GM19025 (cell line): Measurements from ENCODE around the gene RNF123.
"Not testable (repeated sequence)": the region's sequence is repeated elsewhere in the genome, so short reads cannot be mapped to it uniquely, and the experiment has no call there.

Source experiments
- ATAC-seq: cut with Tn5 transposase; IDR thresholded peaks from one replicate; pipeline ENCODE4 v1.9.1; 2021; ENCODE audit warnings: mild to moderate bottlenecking, low read depth, moderate library complexity; ENCODE audit not compliant: unreplicated experiment

Gene RNF123

DNA sequence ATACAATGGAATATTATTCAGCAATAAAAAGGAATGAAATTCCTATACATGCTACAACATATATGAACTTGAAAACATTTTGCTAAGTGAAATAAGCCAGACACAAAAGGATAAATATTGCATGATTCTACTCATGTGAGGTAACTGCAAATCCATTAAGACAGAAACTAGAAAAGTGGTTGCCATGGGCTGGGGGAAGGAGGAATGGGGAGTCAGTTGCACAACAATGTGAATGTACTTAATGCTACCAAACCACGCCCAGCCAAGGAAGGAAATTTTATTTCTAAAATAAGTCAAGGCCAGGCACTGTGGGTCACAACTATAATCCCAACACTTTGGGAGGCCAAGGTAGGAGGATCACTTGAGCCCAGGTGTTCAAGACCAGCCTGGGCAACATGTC is 44.2 kb downstream of the RNF123 start:
- no peak for ATAC-seq

GRCh38 chr3:49734752-49735151 is 45.4 kb downstream of the RNF123 start:
- no peak for ATAC-seq

- ATAC-seq: no peak
Measured at GRCh38 chr3:49738067-49738713, 48.8 kb downstream of the RNF123 start.

DNA sequence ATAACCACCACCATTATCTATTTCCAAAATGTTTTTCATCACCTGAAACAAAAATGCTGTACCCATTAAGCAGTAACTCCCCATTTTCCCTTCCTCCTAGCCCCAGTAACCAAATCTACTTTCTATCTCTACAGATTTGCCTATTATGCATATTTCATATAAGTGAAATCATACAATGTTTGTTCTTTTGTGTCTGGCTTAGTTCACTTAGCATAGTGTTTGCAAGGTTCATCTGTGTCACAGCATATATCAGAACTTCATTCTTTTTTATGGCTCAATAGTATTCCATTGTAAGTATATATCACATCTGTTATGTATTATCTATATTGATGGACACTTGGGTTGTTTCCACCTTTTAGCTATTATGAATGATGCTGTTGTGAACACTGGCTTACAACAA is 51.1 kb downstream of the RNF123 start:
- no peak for ATAC-seq

- no peak for ATAC-seq
Measured at GRCh38 chr3:49745986-49746385, 56.6 kb downstream of the RNF123 start.

GRCh38 chr3:49747792-49748480 is 58.6 kb downstream of the RNF123 start:
- ATAC-seq: no peak

DNA sequence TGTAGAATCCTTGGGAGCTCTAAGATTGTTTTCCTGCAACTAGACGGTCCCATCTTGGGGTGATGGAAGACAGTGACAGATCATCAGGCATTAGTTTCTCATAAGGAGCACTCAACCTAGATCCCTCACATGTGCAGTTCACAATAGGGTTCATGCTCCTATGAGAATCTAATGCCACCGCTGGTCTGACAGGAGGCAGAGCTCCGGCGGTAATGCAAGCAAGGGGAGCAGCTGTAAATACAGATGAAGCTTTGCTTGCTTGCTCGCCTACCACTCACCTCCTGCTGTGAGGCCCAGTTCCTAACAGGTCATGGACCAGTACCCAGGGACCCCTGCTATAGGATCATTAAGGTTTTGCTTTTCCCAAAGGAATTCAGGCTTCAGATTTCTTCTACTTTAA is 59.5 kb downstream of the RNF123 start:
- ATAC-seq: not testable (repeated sequence)

GRCh38 chr3:49750056-49750455 is 60.7 kb downstream of the RNF123 start:
- ATAC-seq: no peak

- no peak for ATAC-seq
Measured at GRCh38 chr3:49751501-49751900, 62.1 kb downstream of the RNF123 start.

- ATAC-seq: no peak
Measured at GRCh38 chr3:49754536-49754935, 65.2 kb downstream of the RNF123 start.

DNA sequence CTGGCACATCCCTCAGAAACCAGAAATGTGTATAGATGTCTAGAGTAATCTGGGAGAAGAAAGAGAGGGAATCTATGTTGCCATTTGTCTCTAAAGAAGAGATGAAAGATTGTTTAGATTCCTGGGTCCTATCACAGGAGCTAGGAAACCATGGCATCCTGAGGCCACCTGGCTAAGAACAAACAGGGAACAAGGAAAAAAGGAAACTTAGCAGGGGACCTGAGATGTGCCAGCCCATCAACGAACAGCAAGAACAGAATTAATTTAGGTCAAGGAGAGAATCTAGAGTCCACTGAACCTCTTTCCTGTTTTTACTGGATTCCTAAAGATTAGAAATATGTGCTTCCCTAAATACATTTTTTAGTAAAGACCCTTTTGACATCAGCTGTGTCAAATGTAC is 66.7 kb downstream of the RNF123 start:
- ATAC-seq: no peak

DNA sequence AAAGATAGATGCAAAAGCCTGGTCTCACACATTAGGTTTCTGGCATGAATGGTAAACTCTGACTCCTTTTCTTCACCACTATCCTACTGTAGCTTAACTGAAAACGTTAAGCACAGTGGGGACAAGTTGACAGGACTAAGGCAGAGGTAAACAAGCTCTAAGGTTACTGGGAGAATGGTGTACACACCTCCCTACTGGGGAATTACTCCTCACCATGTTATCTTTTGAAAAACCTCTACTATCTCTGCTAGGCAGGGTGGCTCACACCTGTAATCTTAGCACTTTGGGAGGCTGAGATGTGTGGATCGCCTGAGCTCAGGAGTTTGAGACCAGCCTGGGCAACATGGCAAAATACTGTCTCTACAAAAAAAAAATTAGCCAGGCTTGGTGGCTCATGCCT is 67.8 kb downstream of the RNF123 start:
- ATAC-seq: no peak

DNA sequence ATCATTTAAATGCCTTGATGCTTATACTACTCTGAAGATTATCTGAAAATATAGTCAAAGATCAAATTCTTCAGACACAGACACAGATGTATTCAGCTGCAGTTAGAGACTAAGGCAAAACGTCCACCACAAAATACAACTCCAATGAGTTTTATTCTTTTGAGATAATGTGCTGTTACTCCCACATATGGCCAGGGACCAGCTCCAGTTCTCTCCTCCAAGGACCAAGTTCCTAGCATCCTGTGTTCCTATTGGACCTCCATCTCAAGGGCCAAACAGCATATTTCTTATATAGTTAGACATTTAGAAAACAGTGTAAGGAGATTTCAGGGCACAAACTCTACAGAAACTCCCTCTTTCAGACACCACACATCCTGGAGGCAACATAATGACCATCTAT is 69.9 kb downstream of the RNF123 start:
- no peak for ATAC-seq

DNA sequence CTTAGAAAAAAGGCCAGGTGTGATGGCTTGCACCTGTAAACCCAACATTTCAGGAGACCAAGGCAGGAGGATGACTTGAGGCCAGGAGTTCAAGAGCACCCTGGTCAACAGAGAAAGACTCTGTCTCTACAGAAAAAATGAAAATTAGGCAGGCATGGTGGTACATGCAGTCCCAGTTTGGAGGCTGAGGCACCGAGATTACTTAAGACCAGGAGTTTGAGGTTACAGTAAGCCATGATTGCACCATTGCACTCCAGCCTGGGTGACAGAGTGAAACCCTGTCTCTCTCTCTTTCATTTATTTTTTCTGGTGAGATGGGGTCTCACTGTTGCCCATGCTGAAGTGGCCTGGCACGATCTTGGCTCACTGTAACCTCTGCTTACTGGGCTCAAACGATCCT is 72.3 kb downstream of the RNF123 start:
- no peak for ATAC-seq

DNA sequence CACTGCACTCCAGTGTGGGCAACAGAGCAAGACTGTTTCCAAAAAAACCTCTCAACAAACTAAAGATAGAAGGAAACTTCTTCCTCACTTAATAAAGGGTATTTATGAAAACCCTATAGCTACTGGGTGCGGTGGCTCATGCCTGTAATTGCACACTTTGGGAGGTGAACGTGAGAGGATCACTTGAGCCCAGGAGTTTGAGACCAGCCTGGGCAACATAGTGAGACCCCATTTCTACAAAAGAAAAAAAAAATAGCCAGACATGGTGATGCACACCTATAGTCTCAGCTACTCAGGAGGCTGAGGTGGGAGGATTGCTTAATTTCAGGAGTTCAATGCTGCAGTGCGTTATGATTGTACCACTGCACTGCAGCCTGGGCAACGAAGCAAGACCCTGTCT is 74.6 kb downstream of the RNF123 start:
- no peak for ATAC-seq

GRCh38 chr3:49769286-49769915 is 80.0 kb downstream of the RNF123 start:
- no peak for ATAC-seq

DNA sequence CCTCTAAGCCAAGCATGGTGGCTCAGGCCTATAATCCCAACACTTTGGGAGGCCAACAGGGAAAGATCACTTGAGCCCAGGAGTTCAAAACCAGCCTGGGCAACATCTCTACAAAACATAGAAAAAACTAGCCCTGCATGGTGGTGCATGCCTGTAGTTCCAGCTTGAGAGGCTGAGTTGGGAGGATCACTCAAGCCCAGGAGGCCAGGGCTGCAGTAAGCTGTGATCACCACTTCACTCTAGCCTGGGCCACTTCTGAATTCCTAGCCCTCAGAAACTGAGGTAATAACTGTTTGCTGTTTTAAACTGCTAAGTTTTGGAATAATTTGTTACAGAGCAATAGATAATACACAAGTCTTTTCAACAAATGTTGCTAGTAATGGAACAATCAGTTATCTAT is 80.6 kb downstream of the RNF123 start:
- no peak for ATAC-seq
